HL-60 (cell line): Measurements from ENCODE around the gene UQCRC2.
"Not testable (repeated sequence)": the region's sequence is repeated elsewhere in the genome, so short reads cannot be mapped to it uniquely, and the experiment has no call there.

Experiments
- DNase-seq, 2 experiments: peaks; one replicate each; pipeline ENCODE4 v3.0.0-alpha.2; 2010 to 2020; ENCODE audit warnings: low read depth in 1 of 2, low spot score in 1 of 2
- H3K27ac ChIP-seq: fragments of 250-450 bp; sonication (Bioruptor Pico); replicated peaks from 2 replicates; pipeline ENCODE4 v1.5.1; 2020; ENCODE audit warnings: mild to moderate bottlenecking, moderate library complexity
- H3K27me3 ChIP-seq: fragments of 250-450 bp; sonication (Bioruptor Pico); 2 replicates; pipeline ENCODE4 v1.5.1; 2021; ENCODE audit warnings: mild to moderate bottlenecking, moderate library complexity; ENCODE audit not compliant: insufficient read depth, poor library complexity, severe bottlenecking
- H3K4me3 ChIP-seq: replicated peaks from 2 replicates; pipeline ENCODE4 v1.5.1; 2011; ENCODE audit warnings: mild to moderate bottlenecking, control low read depth, low read length; ENCODE audit not compliant: insufficient read depth
- GABPA ChIP-seq: IDR thresholded peaks from 2 replicates; pipeline ENCODE4 v1.6.1; 2012; ENCODE audit warnings: low read depth
- POLR2AphosphoS5 ChIP-seq: IDR thresholded peaks from 2 replicates; pipeline ENCODE4 v1.6.1; 2012; ENCODE audit warnings: low read depth
- SPI1 ChIP-seq: IDR thresholded peaks from 2 replicates; pipeline ENCODE4 v1.6.1; 2012; ENCODE audit warnings: low read depth, mild to moderate bottlenecking, borderline replicate concordance
- TF ChIP-seq, protein P1 (sequence below): IDR thresholded peaks from 2 replicates; pipeline ENCODE4 v1.6.1; 2012; ENCODE audit warnings: low read depth; ENCODE audit not compliant: insufficient replicate concordance
- TF ChIP-seq, protein P2 (sequence below): IDR thresholded peaks from one replicate; pipeline ENCODE4 v1.5.1; 2011; ENCODE audit warnings: low read length, control low read depth, inconsistent platforms; ENCODE audit not compliant: insufficient read depth

The UQCRC2 gene

DNA sequence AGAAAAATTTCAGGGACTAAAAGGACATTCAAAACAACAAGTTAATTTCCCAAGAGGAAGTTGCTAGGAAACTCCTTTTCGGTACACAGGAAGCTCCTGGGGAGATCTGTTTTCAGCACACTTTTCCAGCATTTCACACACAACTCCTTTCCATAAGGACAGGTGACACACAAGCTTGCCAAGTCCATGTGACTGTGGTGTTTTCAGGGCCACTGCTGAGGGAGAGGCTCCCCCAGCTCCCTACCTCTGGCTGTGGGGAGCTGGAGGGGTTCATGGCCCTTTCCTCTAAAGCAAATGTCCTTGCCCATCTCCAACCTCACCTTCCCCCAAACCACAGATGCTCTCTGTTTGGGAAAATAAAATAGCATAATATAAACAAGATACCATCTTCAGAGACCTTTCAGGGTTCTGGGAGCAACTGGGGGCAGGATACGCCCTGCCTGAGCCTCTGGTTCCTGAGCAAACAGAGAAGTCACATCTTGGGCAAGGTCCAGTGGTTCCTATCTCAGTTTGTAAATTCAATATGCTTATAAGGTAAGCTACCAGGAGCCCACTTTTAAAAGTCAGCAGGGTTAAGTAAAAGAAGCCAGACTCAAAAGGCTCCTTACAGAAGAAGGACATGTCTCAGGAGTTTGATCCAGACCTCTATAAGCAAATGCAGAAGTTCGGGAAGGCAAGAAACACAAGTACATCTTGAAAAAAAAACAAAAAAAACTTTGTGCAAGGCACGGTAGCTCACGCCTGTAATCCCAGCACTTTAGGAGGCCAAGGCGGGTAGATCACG is 44.7 kb downstream of the UQCRC2 start:
- no peak for DNase-seq
- no peaks in the 10 kb centered on the region for H3K27me3 ChIP-seq
- TF ChIP-seq, protein P1, sequence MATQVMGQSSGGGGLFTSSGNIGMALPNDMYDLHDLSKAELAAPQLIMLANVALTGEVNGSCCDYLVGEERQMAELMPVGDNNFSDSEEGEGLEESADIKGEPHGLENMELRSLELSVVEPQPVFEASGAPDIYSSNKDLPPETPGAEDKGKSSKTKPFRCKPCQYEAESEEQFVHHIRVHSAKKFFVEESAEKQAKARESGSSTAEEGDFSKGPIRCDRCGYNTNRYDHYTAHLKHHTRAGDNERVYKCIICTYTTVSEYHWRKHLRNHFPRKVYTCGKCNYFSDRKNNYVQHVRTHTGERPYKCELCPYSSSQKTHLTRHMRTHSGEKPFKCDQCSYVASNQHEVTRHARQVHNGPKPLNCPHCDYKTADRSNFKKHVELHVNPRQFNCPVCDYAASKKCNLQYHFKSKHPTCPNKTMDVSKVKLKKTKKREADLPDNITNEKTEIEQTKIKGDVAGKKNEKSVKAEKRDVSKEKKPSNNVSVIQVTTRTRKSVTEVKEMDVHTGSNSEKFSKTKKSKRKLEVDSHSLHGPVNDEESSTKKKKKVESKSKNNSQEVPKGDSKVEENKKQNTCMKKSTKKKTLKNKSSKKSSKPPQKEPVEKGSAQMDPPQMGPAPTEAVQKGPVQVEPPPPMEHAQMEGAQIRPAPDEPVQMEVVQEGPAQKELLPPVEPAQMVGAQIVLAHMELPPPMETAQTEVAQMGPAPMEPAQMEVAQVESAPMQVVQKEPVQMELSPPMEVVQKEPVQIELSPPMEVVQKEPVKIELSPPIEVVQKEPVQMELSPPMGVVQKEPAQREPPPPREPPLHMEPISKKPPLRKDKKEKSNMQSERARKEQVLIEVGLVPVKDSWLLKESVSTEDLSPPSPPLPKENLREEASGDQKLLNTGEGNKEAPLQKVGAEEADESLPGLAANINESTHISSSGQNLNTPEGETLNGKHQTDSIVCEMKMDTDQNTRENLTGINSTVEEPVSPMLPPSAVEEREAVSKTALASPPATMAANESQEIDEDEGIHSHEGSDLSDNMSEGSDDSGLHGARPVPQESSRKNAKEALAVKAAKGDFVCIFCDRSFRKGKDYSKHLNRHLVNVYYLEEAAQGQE = no peak
- TF ChIP-seq GABPA = 0 out of 2 replicates have a peak, but pooled peaks have one; percentile 29
- H3K27ac ChIP-seq = no peak overlapping the region
- H3K4me3 ChIP-seq = no peak overlapping the region

DNA sequence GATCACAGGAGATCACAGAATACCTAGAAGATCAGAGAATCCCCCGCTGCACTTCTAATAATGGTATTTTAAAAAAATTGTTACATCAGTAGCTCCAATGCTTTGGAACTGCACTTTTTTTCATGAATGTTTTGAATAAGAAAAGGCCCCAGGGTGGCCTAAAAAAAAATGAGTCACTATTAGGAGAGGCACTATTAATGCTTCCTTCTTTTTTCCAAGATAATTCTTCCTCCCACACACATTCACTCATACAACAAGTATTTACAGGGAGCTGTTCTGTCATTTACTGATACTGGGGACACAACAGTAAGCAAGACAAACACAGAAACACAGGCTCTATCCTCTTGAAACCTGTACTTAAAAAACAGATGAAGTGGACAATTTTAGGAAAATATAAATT is 48.4 kb downstream of the UQCRC2 start:
- H3K27me3 ChIP-seq = no peaks in the 10 kb centered on the region
- TF ChIP-seq, protein P2, sequence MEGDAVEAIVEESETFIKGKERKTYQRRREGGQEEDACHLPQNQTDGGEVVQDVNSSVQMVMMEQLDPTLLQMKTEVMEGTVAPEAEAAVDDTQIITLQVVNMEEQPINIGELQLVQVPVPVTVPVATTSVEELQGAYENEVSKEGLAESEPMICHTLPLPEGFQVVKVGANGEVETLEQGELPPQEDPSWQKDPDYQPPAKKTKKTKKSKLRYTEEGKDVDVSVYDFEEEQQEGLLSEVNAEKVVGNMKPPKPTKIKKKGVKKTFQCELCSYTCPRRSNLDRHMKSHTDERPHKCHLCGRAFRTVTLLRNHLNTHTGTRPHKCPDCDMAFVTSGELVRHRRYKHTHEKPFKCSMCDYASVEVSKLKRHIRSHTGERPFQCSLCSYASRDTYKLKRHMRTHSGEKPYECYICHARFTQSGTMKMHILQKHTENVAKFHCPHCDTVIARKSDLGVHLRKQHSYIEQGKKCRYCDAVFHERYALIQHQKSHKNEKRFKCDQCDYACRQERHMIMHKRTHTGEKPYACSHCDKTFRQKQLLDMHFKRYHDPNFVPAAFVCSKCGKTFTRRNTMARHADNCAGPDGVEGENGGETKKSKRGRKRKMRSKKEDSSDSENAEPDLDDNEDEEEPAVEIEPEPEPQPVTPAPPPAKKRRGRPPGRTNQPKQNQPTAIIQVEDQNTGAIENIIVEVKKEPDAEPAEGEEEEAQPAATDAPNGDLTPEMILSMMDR = no peak
- TF ChIP-seq POLR2AphosphoS5 (no peak), GABPA (no peak), SPI1 (no peak)
- TF ChIP-seq, protein P1 = no peak
- DNase-seq = no peak
- H3K27ac ChIP-seq = no peak overlapping the region
- H3K4me3 ChIP-seq = no peak overlapping the region

DNA sequence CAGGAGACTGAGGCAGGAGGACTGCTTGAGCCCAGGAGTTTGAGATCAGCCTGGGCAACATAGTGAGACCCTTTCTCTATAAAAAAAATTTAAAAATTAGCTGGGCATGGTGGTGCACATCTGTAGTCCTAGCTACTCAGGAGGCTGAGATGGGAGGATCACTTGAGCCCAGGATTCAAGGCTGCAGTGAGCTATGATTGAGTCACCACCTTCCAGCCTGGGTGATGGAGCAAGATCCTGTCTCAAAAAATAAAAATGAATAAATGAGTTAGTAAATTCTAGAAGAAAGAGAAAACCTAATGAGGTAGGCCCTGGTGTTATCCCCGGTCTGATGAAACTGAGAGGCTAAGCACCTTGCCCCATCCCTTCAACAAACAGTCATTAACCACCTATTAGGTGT is 48.9 kb downstream of the UQCRC2 start:
- H3K27ac ChIP-seq, H3K4me3 ChIP-seq, DNase-seq, H3K27me3 ChIP-seq: not testable (repeated sequence)

DNA sequence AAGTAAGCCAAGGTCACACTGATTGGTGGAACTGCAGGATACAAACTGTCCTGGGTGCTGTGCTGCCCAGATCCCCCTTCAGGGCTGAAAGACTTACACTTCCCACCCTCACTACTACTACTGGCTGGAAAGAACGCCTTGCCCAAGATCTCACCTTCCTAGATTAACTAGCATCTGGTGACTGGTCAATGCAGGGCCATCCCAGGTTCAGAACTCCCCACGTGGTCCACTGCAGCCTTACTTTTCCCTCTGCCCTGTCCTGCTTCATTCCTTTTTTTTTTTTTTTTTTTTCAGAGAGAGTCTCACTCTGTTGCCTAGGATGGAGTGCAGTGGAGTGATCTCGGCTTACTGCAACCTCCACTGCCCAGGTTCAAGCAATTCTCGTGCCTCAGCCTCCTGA is 50.0 kb downstream of the UQCRC2 start:
- TF ChIP-seq POLR2AphosphoS5 (no peak), GABPA (no peak), SPI1 (no peak)
- TF ChIP-seq, protein P2 = no peak
- TF ChIP-seq, protein P1 = no peak
- DNase-seq = no peak
- H3K27ac ChIP-seq = no peak overlapping the region
- H3K4me3 ChIP-seq = no peak overlapping the region
- no peaks in the 10 kb centered on the region for H3K27me3 ChIP-seq
